CD14-positive monocyte (primary cell): Measurements from ENCODE around the gene UGGT2. TPM values are rescaled to one million over a fixed set of nuclear protein-coding genes. Genes with fewer than 3 reads are reported as not detected.

Experiments used
- DNase-seq, 3 donors: peaks; one replicate each; pipeline ENCODE4 v3.0.0-alpha.2; 2011 to 2022
- H2AFZ ChIP-seq: 2 replicates; pipeline ENCODE4 v1.6.0; 2012; ENCODE audit warnings: mild to moderate bottlenecking, low read depth, low read length, inconsistent platforms; ENCODE audit not compliant: insufficient read depth, poor library complexity, severe bottlenecking
- H3K27ac ChIP-seq, 2 donors: 1 replicate in 1 of 2; 2 replicates in 1 of 2; pipeline ENCODE4 v1.5.1; 2012 to 2013; ENCODE audit warnings: low read length in 2 of 2, control low read depth in 1 of 2, inconsistent platforms in 1 of 2, low read depth in 1 of 2, mild to moderate bottlenecking in 1 of 2
- H3K27me3 ChIP-seq, 2 donors: one replicate each; pipeline versions ENCODE4 v1.6.0 to v1.6.1; 2011 to 2013; ENCODE audit warnings: low read length in 2 of 2; ENCODE audit not compliant: control insufficient read depth in 2 of 2, insufficient read depth in 2 of 2
- H3K36me3 ChIP-seq, 2 donors: replicated peaks in 1 of 2; 1 replicate in 1 of 2; 2 replicates in 1 of 2; pipeline versions ENCODE4 v1.5.1 to v1.6.1; 2012 to 2013; ENCODE audit warnings: low read length in 2 of 2, control low read depth in 1 of 2, inconsistent platforms in 1 of 2, mild to moderate bottlenecking in 1 of 2; ENCODE audit not compliant: insufficient read depth in 2 of 2, control insufficient read depth in 1 of 2
- H3K4me1 ChIP-seq, 2 donors: 1 replicate in 1 of 2; 2 replicates in 1 of 2; pipeline versions ENCODE4 v1.5.1 to v1.6.1; 2012 to 2013; ENCODE audit warnings: low read length in 2 of 2, control low read depth in 1 of 2, inconsistent platforms in 1 of 2, mild to moderate bottlenecking in 1 of 2, moderate library complexity in 1 of 2; ENCODE audit not compliant: insufficient read depth in 2 of 2, control insufficient read depth in 1 of 2
- H3K4me2 ChIP-seq: replicated peaks from 2 replicates; pipeline ENCODE3; 2012; ENCODE audit warnings: low read length, moderate library complexity, mild to moderate bottlenecking; ENCODE audit not compliant: poor library complexity, severe bottlenecking; ENCODE audit errors: extremely low read depth
- H3K4me3 ChIP-seq, 3 experiments: fragments of 200-600 bp in 1 of 3; sonication (generic) in 1 of 3; replicated peaks in 1 of 3; 1 replicate in 2 of 3; 2 replicates in 1 of 3; pipeline ENCODE4 v1.5.1; 2011 to 2013; ENCODE audit warnings: low read length in 3 of 3, mild to moderate bottlenecking in 3 of 3, control low read depth in 2 of 3, low read depth in 2 of 3, inconsistent platforms in 1 of 3, moderate library complexity in 1 of 3
- H3K79me2 ChIP-seq: 2 replicates; pipeline ENCODE4 v1.6.0; 2012; ENCODE audit warnings: mild to moderate bottlenecking, control low read depth, inconsistent platforms, low read length, moderate library complexity; ENCODE audit not compliant: insufficient read depth
- H3K9ac ChIP-seq: 2 replicates; pipeline ENCODE4 v1.6.0; 2017; ENCODE audit warnings: low read length, mild to moderate bottlenecking; ENCODE audit not compliant: insufficient read depth, poor library complexity, severe bottlenecking
- H3K9me3 ChIP-seq, 2 donors: replicated peaks in 1 of 2; 1 replicate in 1 of 2; 2 replicates in 1 of 2; pipeline versions ENCODE4 v1.5.1 to v1.6.1; 2012 to 2013; ENCODE audit warnings: low read length in 2 of 2, control low read depth in 1 of 2; ENCODE audit not compliant: control insufficient read depth in 1 of 2, insufficient read depth in 1 of 2
- H4K20me1 ChIP-seq: 2 replicates; pipeline ENCODE4 v1.6.0; 2012; ENCODE audit warnings: mild to moderate bottlenecking, low read length, control low read depth, moderate library complexity; ENCODE audit not compliant: insufficient read depth
- H3K27ac Mint-ChIP-seq, 7 donors: one replicate each; pipeline ENCODE4 v1.8.0; 2020; ENCODE audit warnings: mild to moderate bottlenecking in 7 of 7, mixed read lengths in 7 of 7, moderate library complexity in 6 of 7, inconsistent platforms in 2 of 7
- H3K27me3 Mint-ChIP-seq, 3 donors: one replicate each; pipeline ENCODE4 v1.8.0; 2021 to 2022; ENCODE audit warnings: low read depth in 3 of 3, mild to moderate bottlenecking in 3 of 3, mixed read lengths in 3 of 3, moderate library complexity in 3 of 3, inconsistent platforms in 1 of 3
- H3K36me3 Mint-ChIP-seq, 2 donors: one replicate each; pipeline ENCODE4 v1.8.0; 2020; ENCODE audit warnings: mixed read lengths in 2 of 2, inconsistent platforms in 1 of 2, mild to moderate bottlenecking in 1 of 2
- H3K4me1 Mint-ChIP-seq: one replicate; pipeline ENCODE4 v1.8.0; 2020; ENCODE audit warnings: mild to moderate bottlenecking, mixed read lengths
- H3K4me3 Mint-ChIP-seq, 2 donors: one replicate each; pipeline ENCODE4 v1.8.0; 2020; ENCODE audit warnings: mild to moderate bottlenecking in 2 of 2, mixed read lengths in 2 of 2, moderate library complexity in 1 of 2
- H3K9me3 Mint-ChIP-seq, 7 donors: one replicate each; pipeline ENCODE4 v1.8.0; 2020 to 2022; ENCODE audit warnings: mixed read lengths in 7 of 7, mild to moderate bottlenecking in 6 of 7, moderate library complexity in 6 of 7, inconsistent platforms in 2 of 7
- WGBS: methylation state at CpG from one replicate; pipeline ENCODE4 v1.1.5; 2013; ENCODE audit warnings: missing lambda C conversion rate; ENCODE audit not compliant: insufficient coverage; 5-methylcytosine and 5-hydroxymethylcytosine counted together
- intact Hi-C, 2 donors: fragments of 100-400 bp; cut with micrococcal nuclease; formaldehyde crosslinking; loops; one replicate each; pipeline versions ENCODE4 v1.15.0 to v1.15.1; 2023
- polyA plus RNA-seq, 3 donors: library from polyadenylated mRNA; depleted of rRNA in 1 of 3; unstranded in 2 of 3; stranded (reverse) in 1 of 3; fragments of 300-500 nt in 2 of 3; fragments of >200 nt in 1 of 3; fragmentation: Illumina TruSeq in 2 of 3; gene quantifications; 1 replicate in 2 of 3; 2 replicates in 1 of 3; pipeline ENCODE4 v1.2.3, GENCODE V29; 2012 to 2021
- TF ChIP-seq, protein P1 (sequence below): fragments of 200-600 bp; IDR thresholded peaks from one replicate; pipeline ENCODE4 v1.8.0; 2022; ENCODE audit warnings: antibody characterized with exemption, mild to moderate bottlenecking

Gene UGGT2
- polyA plus RNA-seq, 3 donors: 4.0 to 6.3 (median 5.6) TPM

GRCh38 chr13:95842898-95843297, 210.3 kb downstream of the UGGT2 start:
- Mint-ChIP-seq H3K27ac (no peak overlapping the region), H3K4me1 (no peaks in the 10 kb centered on the region), H3K36me3 (peaks cover 12 to 19% of the 10 kb centered on the region in 2 donors), H3K4me3 (no peak overlapping the region), H3K27me3 (peaks cover 0 to 2% (median 0%) of the 10 kb centered on the region in 3 donors), H3K9me3 (peaks cover 17 to 28% (median 19%) of the 10 kb centered on the region in 7 donors)
- H3K4me1 ChIP-seq: no peaks in the 10 kb centered on the region
- no CpG with 5 or more reads among the region's 2 CpGs for WGBS
- no peak for DNase-seq
- H3K4me3 ChIP-seq: no peak overlapping the region
- no peaks in the 10 kb centered on the region for H4K20me1 ChIP-seq
- no peak overlapping the region for H3K4me2 ChIP-seq
- H3K9me3 ChIP-seq: peaks cover 6 to 10% of the 10 kb centered on the region in 2 donors
- TF ChIP-seq, protein P1, sequence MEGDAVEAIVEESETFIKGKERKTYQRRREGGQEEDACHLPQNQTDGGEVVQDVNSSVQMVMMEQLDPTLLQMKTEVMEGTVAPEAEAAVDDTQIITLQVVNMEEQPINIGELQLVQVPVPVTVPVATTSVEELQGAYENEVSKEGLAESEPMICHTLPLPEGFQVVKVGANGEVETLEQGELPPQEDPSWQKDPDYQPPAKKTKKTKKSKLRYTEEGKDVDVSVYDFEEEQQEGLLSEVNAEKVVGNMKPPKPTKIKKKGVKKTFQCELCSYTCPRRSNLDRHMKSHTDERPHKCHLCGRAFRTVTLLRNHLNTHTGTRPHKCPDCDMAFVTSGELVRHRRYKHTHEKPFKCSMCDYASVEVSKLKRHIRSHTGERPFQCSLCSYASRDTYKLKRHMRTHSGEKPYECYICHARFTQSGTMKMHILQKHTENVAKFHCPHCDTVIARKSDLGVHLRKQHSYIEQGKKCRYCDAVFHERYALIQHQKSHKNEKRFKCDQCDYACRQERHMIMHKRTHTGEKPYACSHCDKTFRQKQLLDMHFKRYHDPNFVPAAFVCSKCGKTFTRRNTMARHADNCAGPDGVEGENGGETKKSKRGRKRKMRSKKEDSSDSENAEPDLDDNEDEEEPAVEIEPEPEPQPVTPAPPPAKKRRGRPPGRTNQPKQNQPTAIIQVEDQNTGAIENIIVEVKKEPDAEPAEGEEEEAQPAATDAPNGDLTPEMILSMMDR: no peak
- intact Hi-C loops: no loop called here
- no peak overlapping the region for H2AFZ ChIP-seq
- H3K9ac ChIP-seq: no peak overlapping the region
- H3K79me2 ChIP-seq: no peaks in the 10 kb centered on the region
- H3K27me3 ChIP-seq: no peaks in the 10 kb centered on the region
- no peaks in the 10 kb centered on the region for H3K36me3 ChIP-seq
- H3K27ac ChIP-seq: no peak overlapping the region

GRCh38 chr13:95841894-95842293, 211.3 kb downstream of the UGGT2 start:
- intact Hi-C loops: no loop called here
- H3K4me2 ChIP-seq: no peak overlapping the region
- H3K9ac ChIP-seq: no peak overlapping the region
- Mint-ChIP-seq H3K27ac (no peak overlapping the region), H3K4me1 (no peaks in the 10 kb centered on the region), H3K9me3 (peaks cover 14 to 29% (median 19%) of the 10 kb centered on the region in 7 donors), H3K4me3 (no peak overlapping the region), H3K27me3 (peaks cover 0 to 2% (median 0%) of the 10 kb centered on the region in 3 donors), H3K36me3 (peaks cover 10 to 23% of the 10 kb centered on the region in 2 donors)
- H4K20me1 ChIP-seq: no peaks in the 10 kb centered on the region
- TF ChIP-seq, protein P1: no peak
- no peak overlapping the region for H3K4me3 ChIP-seq
- H3K9me3 ChIP-seq: peaks cover 6 to 12% of the 10 kb centered on the region in 2 donors
- no peak overlapping the region for H2AFZ ChIP-seq
- H3K27ac ChIP-seq: no peak overlapping the region
- H3K4me1 ChIP-seq: no peaks in the 10 kb centered on the region
- H3K27me3 ChIP-seq: no peaks in the 10 kb centered on the region
- no peaks in the 10 kb centered on the region for H3K79me2 ChIP-seq
- no peaks in the 10 kb centered on the region for H3K36me3 ChIP-seq
- DNase-seq: no peak
